H1 (cell line): ENCODE data around the gene CIAO2B. TPM values are rescaled to one million over a fixed set of nuclear protein-coding genes. Genes with fewer than 3 reads are reported as not detected.

Experiments used
- CTCF ChIA-PET: fragments of 300-600 bp; sonication (Branson Sonifier 250); formaldehyde crosslinking; loops from one replicate; lab custom pipeline; 2021; ENCODE audit not compliant: partially characterized antibody; lab: Charles Lee
- POLR2A ChIA-PET: fragments of 300-600 bp; sonication (Branson Sonifier 250); formaldehyde crosslinking; loops from one replicate; lab custom pipeline; 2021; ENCODE audit warnings: inconsistent platforms; ENCODE audit not compliant: partially characterized antibody; lab: Charles Lee
- DNase-seq, 2 experiments: peaks; one replicate each; pipeline versions ENCODE4 v3.0.0 to v3.0.0-alpha.2; 2010 to 2022; ENCODE audit warnings: low spot score in 2 of 2, low read depth in 1 of 2, mixed read lengths in 1 of 2
- FAIRE-seq: peaks from 2 replicates; lab custom pipeline; 2011; peaks lifted over from hg19 to GRCh38; lab: Jason Lieb, UNC
- H2AFZ ChIP-seq: 2 replicates; pipeline ENCODE4 v1.8.1; 2012; ENCODE audit warnings: low read length, inconsistent platforms
- H2AK5ac ChIP-seq: 2 replicates; pipeline ENCODE4 v1.6.1; 2013; ENCODE audit warnings: low read depth, low read length
- H2BK120ac ChIP-seq: replicated peaks from 2 replicates; pipeline ENCODE3; 2013; ENCODE audit warnings: low read depth, low read length, inconsistent platforms
- H2BK12ac ChIP-seq: 2 replicates; pipeline ENCODE4 v1.6.1; 2013; ENCODE audit warnings: low read depth, low read length
- H2BK15ac ChIP-seq: 2 replicates; pipeline ENCODE4 v1.6.1; 2013; ENCODE audit warnings: low read length
- H2BK20ac ChIP-seq: 2 replicates; pipeline ENCODE4 v1.6.1; 2013; ENCODE audit warnings: low read length
- H2BK5ac ChIP-seq: 2 replicates; pipeline ENCODE4 v1.6.1; 2013; ENCODE audit warnings: low read depth, low read length
- H3K14ac ChIP-seq: 2 replicates; pipeline ENCODE4 v1.6.1; 2013; ENCODE audit warnings: inconsistent platforms; ENCODE audit not compliant: insufficient read length
- H3K18ac ChIP-seq: 2 replicates; pipeline ENCODE4 v1.6.1; 2013; ENCODE audit warnings: low read length; ENCODE audit errors: extremely low read depth
- H3K23ac ChIP-seq: 2 replicates; pipeline ENCODE4 v1.6.1; 2013; ENCODE audit warnings: inconsistent platforms; ENCODE audit not compliant: insufficient read length
- H3K23me2 ChIP-seq: 2 replicates; pipeline ENCODE4 v1.6.1; 2013; ENCODE audit warnings: low read depth, low read length
- H3K27ac ChIP-seq: 2 replicates; pipeline ENCODE4 v1.6.1; 2011; ENCODE audit warnings: low read depth, low read length, inconsistent platforms
- H3K27me3 ChIP-seq, 4 experiments: replicated peaks in 1 of 4; 1 replicate in 1 of 4; 2 replicates in 3 of 4; pipeline versions ENCODE4 v1.6.1 to v1.8.1; 2011 to 2013; ENCODE audit warnings: low read length in 3 of 4, mild to moderate bottlenecking in 3 of 4, inconsistent platforms in 2 of 4, mixed read lengths in 2 of 4, moderate library complexity in 1 of 4; ENCODE audit not compliant: control insufficient read depth in 3 of 4, insufficient read depth in 3 of 4; ENCODE audit errors: extremely low read depth in 1 of 4
- H3K36me3 ChIP-seq, 4 experiments: 2 replicates each; pipeline versions ENCODE4 v1.6.1 to v1.8.1; 2011 to 2013; ENCODE audit warnings: mild to moderate bottlenecking in 4 of 4, low read length in 3 of 4, moderate library complexity in 2 of 4, control low read depth in 1 of 4, inconsistent platforms in 1 of 4; ENCODE audit not compliant: insufficient read depth in 4 of 4, control insufficient read depth in 2 of 4
- H3K4ac ChIP-seq: replicated peaks from 2 replicates; pipeline ENCODE3; 2013; ENCODE audit warnings: low read length, low read depth, mixed read lengths, inconsistent platforms; ENCODE audit not compliant: insufficient read length
- H3K4me1 ChIP-seq, 4 experiments: replicated peaks in 1 of 4; 1 replicate in 1 of 4; 2 replicates in 3 of 4; pipeline versions ENCODE4 v1.6.1 to v1.8.1; 2011 to 2013; ENCODE audit warnings: low read length in 3 of 4, inconsistent platforms in 2 of 4, mixed read lengths in 1 of 4; ENCODE audit not compliant: insufficient read depth in 4 of 4, control insufficient read depth in 3 of 4
- H3K4me2 ChIP-seq, 2 experiments: 2 replicates each; pipeline versions ENCODE4 v1.6.1 to v1.8.1; 2011 to 2013; ENCODE audit warnings: low read depth in 2 of 2, low read length in 2 of 2, control low read depth in 1 of 2, inconsistent platforms in 1 of 2, mild to moderate bottlenecking in 1 of 2; ENCODE audit not compliant: insufficient read depth in 1 of 2
- H3K4me3 ChIP-seq, 4 experiments: fragments of 200-600, 300-600 bp in 1 of 4; sonication (generic), shearing (Covaris generic), sonication (Bioruptor Twin) in 1 of 4; 2 replicates each; pipeline versions ENCODE4 v1.5.1 to v1.8.1; 2011 to 2016; ENCODE audit warnings: low read length in 4 of 4, low read depth in 3 of 4, control low read depth in 2 of 4, inconsistent platforms in 2 of 4, mild to moderate bottlenecking in 2 of 4, mixed read lengths in 1 of 4, moderate library complexity in 1 of 4; ENCODE audit not compliant: insufficient read depth in 2 of 4; ENCODE audit errors: extremely low read depth in 1 of 4
- H3K56ac ChIP-seq: replicated peaks from 2 replicates; pipeline ENCODE3; 2013; ENCODE audit warnings: low read depth, mild to moderate bottlenecking, mixed read lengths, low read length, inconsistent platforms; ENCODE audit not compliant: insufficient read length
- H3K79me1 ChIP-seq: 2 replicates; pipeline ENCODE4 v1.6.1; 2013; ENCODE audit warnings: low read depth, low read length, control low read depth
- H3K79me2 ChIP-seq, 2 experiments: 2 replicates each; pipeline versions ENCODE4 v1.6.1 to v1.8.1; 2012 to 2013; ENCODE audit warnings: low read length in 2 of 2, mild to moderate bottlenecking in 2 of 2, inconsistent platforms in 1 of 2; ENCODE audit not compliant: insufficient read depth in 2 of 2, control insufficient read depth in 1 of 2
- H3K9ac ChIP-seq, 4 experiments: replicated peaks in 1 of 4; 1 replicate in 1 of 4; 2 replicates in 3 of 4; pipeline versions ENCODE4 v1.6.1 to v1.8.1; 2011 to 2013; ENCODE audit warnings: low read depth in 3 of 4, low read length in 3 of 4, control low read depth in 2 of 4, mild to moderate bottlenecking in 2 of 4, moderate library complexity in 2 of 4, inconsistent platforms in 1 of 4; ENCODE audit errors: extremely low read depth in 1 of 4
- H3K9me3 ChIP-seq, 2 experiments: 2 replicates each; pipeline versions ENCODE4 v1.6.1 to v1.8.1; 2012 to 2013; ENCODE audit warnings: mild to moderate bottlenecking in 2 of 2, moderate library complexity in 2 of 2, control low read depth in 1 of 2, inconsistent platforms in 1 of 2, low read depth in 1 of 2, low read length in 1 of 2, mixed read lengths in 1 of 2; ENCODE audit not compliant: insufficient read depth in 2 of 2
- H4K20me1 ChIP-seq, 2 experiments: replicated peaks in 1 of 2; 2 replicates each; pipeline versions ENCODE3 to v1.8.1; 2011 to 2013; ENCODE audit warnings: inconsistent platforms in 2 of 2, low read length in 2 of 2, mild to moderate bottlenecking in 1 of 2; ENCODE audit not compliant: insufficient read depth in 2 of 2, control insufficient read depth in 1 of 2
- H4K5ac ChIP-seq: 2 replicates; pipeline ENCODE4 v1.6.1; 2013; ENCODE audit warnings: low read length, low read depth, mixed read lengths, inconsistent platforms; ENCODE audit not compliant: insufficient read length
- H4K8ac ChIP-seq: 2 replicates; pipeline ENCODE4 v1.8.0; 2013; ENCODE audit warnings: mild to moderate bottlenecking, moderate library complexity, low read length, inconsistent platforms; ENCODE audit not compliant: insufficient read depth; ENCODE audit errors: extremely low read depth
- H4K91ac ChIP-seq: replicated peaks from 2 replicates; pipeline ENCODE3; 2013; ENCODE audit warnings: low read length, mixed read lengths, inconsistent platforms; ENCODE audit not compliant: insufficient read length
- ASH2L ChIP-seq: fragments of 200-600, 300-600 bp; sonication (generic); IDR thresholded peaks from one replicate; pipeline ENCODE4 v1.7.1; 2017; ENCODE audit warnings: low read length
- JUN ChIP-seq: IDR thresholded peaks from 2 replicates; pipeline ENCODE4 v1.6.1; 2011; ENCODE audit warnings: low read depth, mild to moderate bottlenecking, improper control_type of control experiment, low read length
- KDM1A ChIP-seq: fragments of 200-600, 300-600 bp; sonication (generic); IDR thresholded peaks from 2 replicates; pipeline ENCODE4 v1.7.1; 2016; ENCODE audit warnings: mild to moderate bottlenecking, low read length, borderline replicate concordance
- KDM4A ChIP-seq: IDR thresholded peaks from one replicate; pipeline ENCODE4 v1.7.1; 2012; ENCODE audit warnings: low read depth, mild to moderate bottlenecking, moderate library complexity, low read length, inconsistent platforms; ENCODE audit not compliant: severe bottlenecking
- KDM5A ChIP-seq: fragments of 200-600 bp; IDR thresholded peaks from 2 replicates; pipeline ENCODE4 v1.7.1; 2012; ENCODE audit warnings: mild to moderate bottlenecking, low read length, inconsistent platforms, mixed read lengths
- PHF8 ChIP-seq: fragments of 200-600 bp; sonication (generic); conservative IDR thresholded peaks from 2 replicates; pipeline ENCODE4 v1.7.1; 2012; ENCODE audit warnings: low read depth, mild to moderate bottlenecking, inconsistent platforms, low read length, moderate library complexity
- RAD21 ChIP-seq, 2 experiments: IDR thresholded peaks in 1 of 2; conservative IDR thresholded peaks in 1 of 2; 2 replicates each; pipeline ENCODE4 v1.6.1; 2011; ENCODE audit warnings: low read depth in 2 of 2, low read length in 2 of 2, improper control_type of control experiment in 1 of 2, inconsistent platforms in 1 of 2, mild to moderate bottlenecking in 1 of 2, moderate library complexity in 1 of 2
- SIN3A ChIP-seq, 2 experiments: IDR thresholded peaks in 1 of 2; conservative IDR thresholded peaks in 1 of 2; 2 replicates each; pipeline ENCODE4 v1.6.1; 2011 to 2012; ENCODE audit warnings: low read length in 2 of 2, improper control_type of control experiment in 1 of 2, low read depth in 1 of 2, mild to moderate bottlenecking in 1 of 2
- SIRT6 ChIP-seq: IDR thresholded peaks from one replicate; pipeline ENCODE4 v1.7.1; 2012; ENCODE audit warnings: low read length, inconsistent platforms
- SP4 ChIP-seq: IDR thresholded peaks from 2 replicates; pipeline ENCODE4 v1.6.1; 2012; ENCODE audit warnings: low read length, inconsistent platforms
- TAF1 ChIP-seq: IDR thresholded peaks from 2 replicates; pipeline ENCODE4 v1.6.1; 2011; ENCODE audit warnings: mild to moderate bottlenecking, low read depth, low read length
- TAF7 ChIP-seq: optimal IDR thresholded peaks from 2 replicates; pipeline ENCODE3; 2011; ENCODE audit warnings: low read depth, mild to moderate bottlenecking, inconsistent platforms, low read length, moderate library complexity, borderline replicate concordance
- TCF12 ChIP-seq: IDR thresholded peaks from 2 replicates; pipeline ENCODE4 v1.6.1; 2011; ENCODE audit warnings: low read depth, mild to moderate bottlenecking, low read length
- WGBS, 2 experiments: shearing (Covaris generic) in 1 of 2; methylation state at CpG; one replicate each; pipeline versions ENCODE4 v1.1.6 to v1.1.7; 2013 to 2015; ENCODE audit warnings: low lambda C conversion rate in 2 of 2, mixed read lengths in 2 of 2, inconsistent platforms in 1 of 2, low coverage in 1 of 2, missing lambda C conversion rate in 1 of 2; ENCODE audit not compliant: insufficient replicate concordance in 2 of 2, insufficient coverage in 1 of 2, insufficient read length in 1 of 2; ENCODE audit errors: extremely low coverage in 1 of 2, missing lambda C conversion rate in 1 of 2; 5-methylcytosine and 5-hydroxymethylcytosine counted together
- polyA plus RNA-seq, 7 experiments: library from polyadenylated mRNA; depleted of rRNA in 3 of 7; stranded (reverse) in 5 of 7; unstranded in 2 of 7; fragments of >200 nt in 5 of 7; fragments of 200-250 nt in 2 of 7; gene quantifications; 1 replicate in 5 of 7; 2 replicates in 1 of 7; 4 replicates in 1 of 7; pipeline versions ENCODE4 v1.2.1 to v1.2.3, GENCODE V29; 2011 to 2013; ENCODE audit warnings: missing spikeins in 2 of 7, mixed read lengths in 2 of 7
- total RNA-seq: library from RNA; stranded (reverse); fragmentation: NEBNext Ultra II Directional; extraction: Animal tissue kit (Norgen Biotek cat#: 25700); gene quantifications from 2 replicates; pipeline ENCODE4 v1.2.1, GENCODE V29; 2021

The CIAO2B gene
- total and polyA plus RNA-seq, 2 of the 8 experiments (the other 6 are each of a cell fraction or from before 2014, with no cell fraction given) = 65.6 to 248 TPM

DNA sequence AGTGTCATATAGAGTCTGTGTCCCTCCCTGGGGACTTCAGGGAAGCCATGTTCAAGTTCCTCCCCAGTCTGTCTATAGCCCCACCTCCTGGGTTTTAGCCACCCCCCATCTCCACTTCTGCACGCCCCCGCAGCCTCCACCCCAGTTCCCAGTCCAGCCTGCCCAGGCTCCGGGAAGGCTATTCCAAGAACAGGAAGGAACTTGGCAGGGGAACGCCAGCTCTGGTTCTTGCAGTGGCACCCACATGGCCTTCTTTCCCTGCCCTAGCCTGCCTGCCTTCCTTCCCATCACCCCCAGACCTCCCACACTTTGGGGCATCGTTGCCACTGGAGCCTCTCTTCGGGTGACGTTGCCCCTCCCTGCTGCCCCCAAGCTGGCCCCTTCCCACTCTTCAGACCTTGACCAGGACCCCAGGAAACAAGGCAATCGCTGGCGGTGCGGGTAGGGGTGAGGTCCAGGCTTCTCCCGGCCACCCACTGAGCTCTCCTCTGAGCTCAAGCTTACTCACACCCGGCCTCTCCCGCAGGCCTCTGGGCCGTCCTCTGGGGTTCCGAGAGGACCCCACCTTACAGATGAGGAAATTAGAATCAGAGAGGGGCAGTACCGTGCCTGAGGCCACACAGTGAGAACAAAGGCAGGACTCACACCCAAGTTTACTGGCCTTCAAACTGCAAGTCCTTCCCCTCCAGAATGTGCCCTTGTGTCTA lies 45.0 kb upstream of the CIAO2B start:
- Histone ChIP-seq H3K56ac (no peak overlapping the region), H3K4ac (no peak overlapping the region), H3K27ac (no peak overlapping the region), H2BK12ac (no peak overlapping the region), H3K36me3 (no peaks in the 10 kb centered on the region), H2AK5ac (no peak overlapping the region), H3K4me3 (no peak overlapping the region), H3K23ac (no peak overlapping the region), H3K4me1 (no peaks in the 10 kb centered on the region; a peak in 1 of 7 replicates), H4K91ac (no peak overlapping the region), H3K9me3 (no peaks in the 10 kb centered on the region), H3K79me1 (no peaks in the 10 kb centered on the region), H3K18ac (no peak overlapping the region), H4K5ac (no peak overlapping the region), H3K9ac (no peak overlapping the region), H2BK20ac (no peak overlapping the region), H3K23me2 (no peaks in the 10 kb centered on the region), H3K4me2 (no peak overlapping the region), H4K8ac (no peak overlapping the region), H2BK15ac (no peak overlapping the region), H3K79me2 (no peaks in the 10 kb centered on the region), H2BK120ac (no peak overlapping the region), H3K27me3 (no peaks in the 10 kb centered on the region), H3K14ac (no peak overlapping the region), H4K20me1 (no peaks in the 10 kb centered on the region), H2BK5ac (no peak overlapping the region), H2AFZ (no peak overlapping the region)
- 91% methylated on average over 13 of the region's 16 CpGs; no CpG with 5 or more reads in 1 of the 2 experiments for WGBS, 2 experiments
- POLR2A ChIA-PET = no interaction called here
- DNase-seq (no peak), FAIRE-seq (no peak)
- CTCF ChIA-PET = interaction anchor here (0.7 to 10.2 kb wide), 24 partner anchors 10 to 219 kb away, joined by 3 to 130 read pairs (median 5); partner anchors contain the start of genes B3GNT9, CES3, CES4A and ELMO3
- TF ChIP-seq PHF8 = no peak
- no peak for TF ChIP-seq KDM1A
- no peak for TF ChIP-seq SIN3A (conservative IDR thresholded peaks at IDR 0.05 in 1 of 2, IDR thresholded peaks at IDR 0.05 in 1 of 2; ENCODE audit: low read depth in 1 of 2, low read length in 2 of 2)
- no peak for TF ChIP-seq TAF7
- no peak for TF ChIP-seq ASH2L
- TF ChIP-seq TAF1 = no peak
- no peak for TF ChIP-seq KDM5A
- no peak for TF ChIP-seq SP4
- no peak for TF ChIP-seq JUN
- no peak for TF ChIP-seq TCF12
- no peak for TF ChIP-seq KDM4A
- no peak for TF ChIP-seq RAD21 (IDR thresholded peaks at IDR 0.05 in 1 of 2, conservative IDR thresholded peaks at IDR 0.05 in 1 of 2; ENCODE audit: low read depth in 2 of 2, low read length in 2 of 2)
- no peak for TF ChIP-seq SIRT6
